Activated CD4-positive, alpha-beta T cell treated with anti-CD3 and anti-CD28 coated beads, Interleukin-2, amount 10 ng/mL, durations not matched to agents 24 days and 14 days (primary cell): ENCODE measurements around the gene LRRC36. TPM values are rescaled to one million over a fixed set of nuclear protein-coding genes. Genes with fewer than 3 reads are reported as not detected.

Source experiments
- DNase-seq: peaks from one replicate; pipeline ENCODE4 v3.0.0; 2022
- H3K27ac Mint-ChIP-seq: one replicate; pipeline ENCODE4 v1.8.0; 2022; ENCODE audit warnings: mild to moderate bottlenecking, mixed read lengths
- H3K27me3 Mint-ChIP-seq: one replicate; pipeline ENCODE4 v1.8.0; 2022; ENCODE audit warnings: mixed read lengths
- H3K36me3 Mint-ChIP-seq: one replicate; pipeline ENCODE4 v1.8.0; 2022; ENCODE audit warnings: low read depth, mild to moderate bottlenecking, mixed read lengths
- H3K4me1 Mint-ChIP-seq: one replicate; pipeline ENCODE4 v1.8.0; 2021; ENCODE audit warnings: mixed read lengths
- H3K4me3 Mint-ChIP-seq: one replicate; pipeline ENCODE4 v1.8.0; 2022; ENCODE audit warnings: mild to moderate bottlenecking, moderate library complexity, mixed read lengths
- H3K9me3 Mint-ChIP-seq: one replicate; pipeline ENCODE4 v1.8.0; 2021; ENCODE audit warnings: mixed read lengths
- intact Hi-C: fragments of 100-400 bp; cut with micrococcal nuclease; formaldehyde crosslinking; loops from one replicate; pipeline ENCODE4 v1.15.1; 2023
- total RNA-seq: library from RNA; stranded (reverse); gene quantifications from 2 replicates; pipeline ENCODE4 v1.2.3, GENCODE V29; 2022

Gene LRRC36
- total RNA-seq, 1 donor from 2014 or later: 0.23 TPM

DNA sequence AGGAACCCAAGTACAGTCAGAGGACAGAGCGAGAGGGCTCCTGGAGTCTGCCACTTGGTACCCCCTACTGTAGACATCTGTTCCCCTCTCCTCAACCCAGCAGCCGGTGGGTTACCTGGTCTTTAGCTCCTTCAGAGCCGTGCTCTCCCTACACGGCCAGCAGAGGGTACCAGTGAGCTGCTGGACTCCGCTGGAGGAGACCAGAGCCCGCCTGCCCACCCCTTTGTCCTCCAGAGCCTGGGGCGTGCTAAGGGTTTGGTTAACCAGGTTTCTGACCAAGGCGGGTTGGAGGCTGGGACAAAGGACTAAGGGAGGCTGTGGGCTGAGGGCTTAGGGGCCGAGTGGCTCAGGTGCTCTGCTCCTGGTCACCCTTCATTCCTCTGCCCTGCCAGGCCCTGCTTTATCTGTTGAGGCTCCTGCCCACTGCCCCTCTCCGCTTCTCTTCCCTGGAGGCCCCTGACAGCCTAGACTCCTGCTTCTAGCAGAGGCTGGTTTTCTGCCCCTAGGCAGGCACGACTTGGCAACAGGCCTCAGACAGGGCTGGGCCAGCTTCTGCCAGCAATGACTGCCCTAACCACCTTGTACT lies 101.6 kb downstream of the LRRC36 start:
- peak; percentile 89 for DNase-seq
- Mint-ChIP-seq H3K4me3 (no peak overlapping the region), H3K36me3 (no peaks in the 10 kb centered on the region), H3K9me3 (no peaks in the 10 kb centered on the region), H3K27ac (no peak overlapping the region), H3K27me3 (peaks cover 57% of the 10 kb centered on the region), H3K4me1 (peaks cover 12% of the 10 kb centered on the region)
- intact Hi-C loops: loop anchor here (1.0 kb wide), 2 partner anchors 19 to 37 kb away; no protein-coding TSS in a partner anchor

DNA sequence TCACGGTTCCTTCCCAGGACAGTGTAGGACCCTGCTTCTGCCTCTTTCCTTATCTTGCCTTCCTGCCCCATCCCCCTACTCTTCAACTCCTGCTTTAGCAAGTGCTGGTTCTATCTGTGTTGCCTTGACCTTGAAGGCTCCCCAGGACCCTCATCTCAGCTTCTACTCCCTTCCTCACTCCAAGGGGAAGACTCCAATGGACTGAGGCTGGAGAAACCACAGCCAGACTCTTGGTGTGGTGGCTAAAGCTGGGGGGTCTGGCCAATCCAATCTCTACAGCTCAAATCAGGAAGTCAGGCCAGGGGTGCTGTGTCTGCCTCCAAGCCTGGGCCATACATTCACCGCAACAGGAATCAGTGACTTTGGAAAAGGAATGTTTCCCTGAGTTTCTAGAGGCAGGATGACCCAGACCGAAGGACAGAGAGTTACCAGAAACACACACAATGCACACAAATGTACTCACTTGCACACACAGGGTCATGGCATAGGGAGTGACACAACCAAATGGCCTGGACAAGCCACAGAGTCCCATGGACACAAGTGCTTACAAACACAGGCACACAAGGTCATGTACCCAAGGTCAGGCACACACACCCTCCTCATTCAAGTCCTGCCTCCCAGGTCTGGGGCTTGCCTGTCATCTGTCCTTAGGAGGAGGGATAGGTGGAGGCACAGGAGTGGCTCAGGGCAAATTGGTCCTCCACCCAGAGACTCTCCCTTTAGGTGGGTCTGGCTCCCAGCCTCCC lies 102.6 kb downstream of the LRRC36 start:
- no peaks in the 10 kb centered on the region for H3K9me3 Mint-ChIP-seq
- intact Hi-C loops: no loop called here
- H3K27ac Mint-ChIP-seq: no peak overlapping the region
- H3K4me1 Mint-ChIP-seq: peaks cover 12% of the 10 kb centered on the region
- peak; percentile 64 for DNase-seq
- peak overlapping the region; percentile 45 for H3K4me3 Mint-ChIP-seq
- H3K36me3 Mint-ChIP-seq: no peaks in the 10 kb centered on the region
- peaks cover 55% of the 10 kb centered on the region for H3K27me3 Mint-ChIP-seq

DNA sequence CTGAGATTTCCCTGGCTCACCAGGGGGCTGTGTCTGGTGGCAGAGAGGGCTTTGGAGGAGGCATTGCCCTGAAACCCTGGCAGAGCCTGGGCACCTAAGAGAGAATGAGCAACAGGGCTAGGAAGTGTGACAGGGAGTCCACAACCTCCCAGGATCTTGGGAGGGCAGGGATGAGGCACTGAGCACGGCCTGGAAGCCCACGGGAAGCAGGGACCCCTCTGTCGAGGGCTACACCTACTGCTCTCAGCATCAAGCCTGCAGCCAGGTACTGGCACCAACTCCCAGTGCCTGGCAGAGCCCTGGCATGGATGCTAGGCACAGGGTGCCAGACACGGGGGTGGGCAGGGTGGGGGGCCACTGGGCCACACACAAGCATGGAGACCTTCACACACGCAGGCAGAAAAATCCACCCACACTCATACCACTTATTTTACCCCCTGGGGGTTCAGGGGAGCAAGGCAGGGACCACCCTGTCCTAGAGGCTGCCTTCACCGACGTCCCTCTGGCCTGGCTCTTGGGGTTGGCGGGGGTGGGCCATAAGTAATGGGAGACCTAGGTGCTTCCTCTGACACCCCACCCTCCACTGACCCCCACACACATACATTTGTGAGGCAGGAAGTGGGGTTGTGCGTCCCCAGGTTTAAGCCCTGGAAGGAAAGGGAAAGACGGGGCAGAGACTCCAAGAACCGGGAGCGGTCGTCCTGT lies 103.3 kb downstream of the LRRC36 start:
- Mint-ChIP-seq H3K4me1 (peaks cover 12% of the 10 kb centered on the region), H3K36me3 (no peaks in the 10 kb centered on the region), H3K27ac (peak overlapping the region; percentile 60), H3K4me3 (peak overlapping the region; percentile 84), H3K9me3 (no peaks in the 10 kb centered on the region), H3K27me3 (peaks cover 55% of the 10 kb centered on the region)
- no peak for DNase-seq
- intact Hi-C loops: no loop called here

DNA sequence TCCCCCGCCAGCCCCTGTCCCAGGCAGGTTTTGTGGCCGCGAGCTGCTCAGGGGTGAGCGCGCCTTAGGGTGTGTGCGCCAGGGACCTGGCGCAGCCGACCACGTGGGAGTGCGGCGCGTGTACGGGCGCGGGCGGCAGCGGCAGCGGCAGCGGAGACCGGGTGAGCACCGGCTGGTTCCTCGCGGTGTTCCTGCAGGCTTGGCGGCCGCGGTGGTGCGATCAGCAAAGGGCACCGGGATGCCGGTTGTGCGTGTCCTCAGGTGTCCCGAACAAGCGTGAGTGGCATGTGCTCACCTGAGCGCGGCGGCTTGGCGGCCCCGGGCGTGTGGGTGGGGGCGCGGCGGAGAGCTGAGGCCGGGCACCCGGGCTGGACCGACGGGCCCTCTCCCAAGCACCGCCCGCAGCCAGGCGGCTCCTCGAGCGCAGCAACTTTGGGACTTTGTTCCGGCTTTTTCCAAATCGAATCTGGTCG lies 103.9 kb downstream of the LRRC36 start:
- H3K4me3 Mint-ChIP-seq: peak overlapping the region; percentile 84
- peak overlapping the region; percentile 60 for H3K27ac Mint-ChIP-seq
- H3K4me1 Mint-ChIP-seq: peaks cover 12% of the 10 kb centered on the region
- intact Hi-C loops: no loop called here
- H3K36me3 Mint-ChIP-seq: no peaks in the 10 kb centered on the region
- no peaks in the 10 kb centered on the region for H3K9me3 Mint-ChIP-seq
- peak; percentile 77 for DNase-seq
- H3K27me3 Mint-ChIP-seq: peaks cover 49% of the 10 kb centered on the region

DNA sequence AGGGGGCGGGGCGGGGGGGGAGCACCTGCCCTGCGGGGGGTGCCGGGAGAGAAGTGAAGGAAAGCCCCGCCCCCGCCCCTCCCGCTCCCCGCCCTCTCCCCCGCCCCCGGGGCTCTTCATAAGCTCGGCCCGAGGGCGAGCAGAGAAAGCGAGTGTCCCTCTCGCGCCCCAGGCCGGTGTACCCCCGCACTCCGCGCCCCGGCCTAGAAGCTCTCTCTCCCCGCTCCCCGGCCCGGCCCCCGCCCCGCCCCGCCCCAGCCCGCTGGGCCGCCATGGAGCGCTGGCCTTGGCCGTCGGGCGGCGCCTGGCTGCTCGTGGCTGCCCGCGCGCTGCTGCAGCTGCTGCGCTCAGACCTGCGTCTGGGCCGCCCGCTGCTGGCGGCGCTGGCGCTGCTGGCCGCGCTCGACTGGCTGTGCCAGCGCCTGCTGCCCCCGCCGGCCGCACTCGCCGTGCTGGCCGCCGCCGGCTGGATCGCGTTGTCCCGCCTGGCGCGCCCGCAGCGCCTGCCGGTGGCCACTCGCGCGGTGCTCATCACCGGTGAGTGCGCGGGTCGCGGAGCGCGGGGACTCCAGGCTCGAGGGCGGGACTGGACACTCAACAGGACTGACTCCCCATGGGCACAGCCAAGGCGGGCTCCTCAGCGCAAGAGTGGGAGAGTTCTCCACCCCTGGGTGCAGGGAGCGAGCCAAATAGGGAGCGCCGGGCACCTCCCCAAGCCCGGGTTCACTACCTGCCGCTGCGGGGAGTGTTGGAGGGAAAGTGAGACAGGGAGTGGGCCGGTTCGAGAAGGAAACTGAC lies 104.6 kb downstream of the LRRC36 start, which contains the start of gene HSD11B2:
TSS of gene HSD11B2 (plus strand) at position 145 of the 798 bp plus-strand sequence. CDS start at position 273, 128 bp downstream.
- Mint-ChIP-seq H3K9me3 (no peaks in the 10 kb centered on the region), H3K27ac (peak within 1 kb of the TSS; percentile 60), H3K4me3 (peak within 1 kb of the TSS; percentile 84), H3K4me1 (peaks cover 12% of the 10 kb centered on the region), H3K36me3 (no peaks in the 10 kb centered on the region), H3K27me3 (peaks cover 47% of the 10 kb centered on the region)
- DNase-seq: peak; percentile 80
- intact Hi-C loops: no loop called here

DNA sequence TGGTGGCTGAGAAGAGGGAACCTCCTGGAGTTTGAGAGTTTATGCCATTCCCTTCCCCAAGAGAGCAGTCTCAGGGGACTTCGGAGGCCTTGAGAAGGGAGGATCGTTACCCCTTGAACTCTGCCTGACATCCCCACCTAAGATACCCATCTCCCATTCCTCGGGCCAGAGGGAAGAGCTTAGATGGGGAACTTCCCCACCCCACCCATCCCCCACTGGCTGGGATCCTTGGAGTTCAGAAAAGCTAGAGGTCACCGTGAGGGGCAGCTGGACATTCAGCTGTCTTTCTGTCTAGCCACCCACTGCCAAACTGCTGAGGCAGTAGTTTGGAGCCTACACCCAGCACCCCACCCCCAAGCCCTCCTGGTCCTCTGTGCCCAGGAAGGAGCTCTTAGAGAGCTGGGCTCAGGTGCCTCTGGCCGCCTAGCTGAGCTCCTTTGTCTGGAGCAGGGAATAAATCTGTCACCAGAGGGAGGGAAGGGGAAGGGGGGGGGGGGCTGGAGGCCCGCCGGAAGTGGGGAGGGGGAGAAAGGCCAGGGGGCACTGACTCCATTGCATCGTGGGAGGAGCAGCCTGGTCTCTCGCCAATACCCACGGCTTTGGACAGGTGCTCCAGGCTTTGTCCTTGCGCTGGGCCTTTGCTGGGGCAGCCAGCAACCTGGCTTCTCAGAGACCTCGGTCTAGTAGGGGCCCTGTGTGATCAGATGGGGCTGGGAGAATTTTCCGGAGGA lies 105.3 kb downstream of the LRRC36 start:
- no peak for DNase-seq
- H3K9me3 Mint-ChIP-seq: no peaks in the 10 kb centered on the region
- H3K4me1 Mint-ChIP-seq: peaks cover 12% of the 10 kb centered on the region
- H3K27ac Mint-ChIP-seq: no peak overlapping the region
- H3K36me3 Mint-ChIP-seq: no peaks in the 10 kb centered on the region
- intact Hi-C loops: no loop called here
- peak overlapping the region; percentile 55 for H3K4me3 Mint-ChIP-seq
- peaks cover 41% of the 10 kb centered on the region for H3K27me3 Mint-ChIP-seq

DNA sequence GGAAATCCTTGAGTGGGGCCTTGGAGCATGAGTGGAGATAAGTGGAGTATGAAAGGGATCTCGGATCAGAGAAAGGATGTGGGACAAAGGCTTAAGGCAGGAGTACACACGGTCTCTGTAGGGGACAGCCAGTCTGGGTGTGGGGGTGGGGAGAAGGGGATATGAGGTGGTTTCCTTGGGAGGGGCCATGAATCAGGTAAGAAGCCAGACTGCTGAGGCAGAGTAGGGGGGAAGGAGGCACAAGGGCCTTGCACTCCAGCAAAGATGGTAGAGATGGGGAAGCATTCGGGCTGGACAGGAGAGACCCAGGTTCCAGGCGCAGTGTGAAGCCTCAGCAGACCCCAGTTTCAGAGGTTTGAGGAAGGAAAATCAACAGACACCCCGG lies 105.9 kb downstream of the LRRC36 start:
- peak overlapping the region; percentile 50 for H3K4me3 Mint-ChIP-seq
- intact Hi-C loops: no loop called here
- H3K27me3 Mint-ChIP-seq: peaks cover 38% of the 10 kb centered on the region
- H3K27ac Mint-ChIP-seq: no peak overlapping the region
- H3K36me3 Mint-ChIP-seq: peaks cover 2% of the 10 kb centered on the region
- no peak for DNase-seq
- H3K9me3 Mint-ChIP-seq: no peaks in the 10 kb centered on the region
- H3K4me1 Mint-ChIP-seq: peaks cover 12% of the 10 kb centered on the region

DNA sequence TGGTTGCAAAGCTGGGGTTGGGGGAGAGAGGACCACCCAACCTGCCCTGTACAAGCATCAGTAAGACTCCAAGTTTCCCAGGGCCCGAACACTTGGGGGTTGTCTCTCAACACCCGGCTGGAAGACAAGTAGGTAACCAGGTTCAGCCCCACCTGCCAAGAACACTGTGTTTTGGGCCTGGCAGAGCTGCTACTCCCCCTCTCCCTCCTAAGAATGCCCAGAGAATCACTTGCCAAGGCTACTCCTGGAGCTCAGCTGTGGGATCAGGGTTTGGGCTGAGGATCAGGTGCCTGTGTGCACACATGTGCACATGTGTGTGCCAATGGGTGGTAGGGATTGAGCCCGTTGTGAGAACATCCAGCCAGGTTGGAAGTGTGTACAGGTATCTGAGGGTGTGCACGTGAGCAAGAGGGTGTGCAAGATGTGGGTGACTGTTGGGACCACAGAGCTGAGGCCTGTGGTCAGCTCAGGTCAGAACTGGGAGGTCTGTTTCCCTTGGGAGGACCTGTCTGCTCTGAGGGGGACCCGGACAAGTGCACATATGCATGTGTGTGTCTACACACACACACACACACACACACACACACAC lies 106.6 kb downstream of the LRRC36 start:
- intact Hi-C loops: no loop called here
- peaks cover 14% of the 10 kb centered on the region for H3K4me1 Mint-ChIP-seq
- no peak overlapping the region for H3K27ac Mint-ChIP-seq
- DNase-seq: no peak
- peaks cover 2% of the 10 kb centered on the region for H3K36me3 Mint-ChIP-seq
- H3K9me3 Mint-ChIP-seq: no peaks in the 10 kb centered on the region
- peaks cover 35% of the 10 kb centered on the region for H3K27me3 Mint-ChIP-seq
- H3K4me3 Mint-ChIP-seq: no peak overlapping the region

Other genes starting within 250 kb of the LRRC36 start
- 19.4 and 19.8 TPM in 2 replicates for gene PHAF1, start 216.9 kb upstream of the LRRC36 start, total RNA-seq
- gene B3GNT9, start 175.8 kb upstream of the LRRC36 start, total RNA-seq: 5.5 and 5.6 TPM in 2 replicates
- gene TRADD, start 166.9 kb upstream of the LRRC36 start, total RNA-seq: 28.9 and 30.1 TPM in 2 replicates
- gene FBXL8, start 166.9 kb upstream of the LRRC36 start, total RNA-seq: 25.1 and 30.0 TPM in 2 replicates
- 48.5 and 54.0 TPM in 2 replicates for gene HSF4, start 162.1 kb upstream of the LRRC36 start, total RNA-seq
- gene NOL3, start 156.3 kb upstream of the LRRC36 start, total RNA-seq: 31.0 and 36.7 TPM in 2 replicates
- gene MATCAP1, start 142.9 kb upstream of the LRRC36 start, total RNA-seq: 51.3 and 55.1 TPM in 2 replicates
- gene EXOC3L1, start 136.7 kb upstream of the LRRC36 start, total RNA-seq: 0.12 TPM in 1 of 2 replicates, not detected in the other
- 165 and 166 TPM in 2 replicates for gene E2F4, start 134.7 kb upstream of the LRRC36 start, total RNA-seq
- 8.2 and 8.7 TPM in 2 replicates for gene ELMO3, start 127.7 kb upstream of the LRRC36 start, total RNA-seq
- 65.0 and 65.6 TPM in 2 replicates for gene TMEM208, start 99.7 kb upstream of the LRRC36 start, total RNA-seq
- 128 TPM in 2 replicates for gene FHOD1, start 79.3 kb upstream of the LRRC36 start, total RNA-seq
- 5.3 TPM in 2 replicates for gene SLC9A5, start 77.8 kb upstream of the LRRC36 start, total RNA-seq
- gene PLEKHG4, start 47.3 kb upstream of the LRRC36 start, total RNA-seq: 43.4 and 43.8 TPM in 2 replicates
- 1.0 and 1.3 TPM in 2 replicates for gene KCTD19, start 74 bp upstream of the LRRC36 start, total RNA-seq
- gene TPPP3, start 66.7 kb downstream of the LRRC36 start, total RNA-seq: not detected in 2 replicates
- 0.54 and 0.85 TPM in 2 replicates for gene ZDHHC1, start 89.7 kb downstream of the LRRC36 start, total RNA-seq
- gene HSD11B2, start 104.3 kb downstream of the LRRC36 start, total RNA-seq: 3.5 and 5.2 TPM in 2 replicates
- 30.9 and 31.8 TPM in 2 replicates for gene ATP6V0D1, start 154.3 kb downstream of the LRRC36 start, total RNA-seq
- not detected in 2 replicates for gene AGRP, start 156.7 kb downstream of the LRRC36 start, total RNA-seq
- 23.3 and 27.7 TPM in 2 replicates for gene RIPOR1, start 202.0 kb downstream of the LRRC36 start, total RNA-seq
- 60.2 and 62.5 TPM in 2 replicates for gene CTCF, start 235.7 kb downstream of the LRRC36 start, total RNA-seq